Measurements from ENCODE around the gene CALML6. TPM values are rescaled to one million over a fixed set of nuclear protein-coding genes. Genes with fewer than 3 reads are reported as not detected.

The CALML6 gene
- total and polyA plus RNA-seq, 10 of the 15 experiments (the other 5 are each of a cell fraction or from before 2014, with no cell fraction given): 0.07 to 1.3 (median 0.21) TPM; not detected in 5

- ChIA-PET RAD21 (ENCODE audit: unreplicated experiment) (no interaction called here), SMC1A (ENCODE audit: uncharacterized antibody, unreplicated experiment) (no interaction called here), POLR2A (no interaction called here), CTCF (no interaction called here)
- Histone ChIP-seq H3K4me1 (ENCODE audit: control insufficient read depth, insufficient read depth, low read length) (peaks cover 12% of the 10 kb centered on the region), H3K79me2 (ENCODE audit: control insufficient read depth, insufficient read depth, low read length) (no peaks in the 10 kb centered on the region), H4K20me1 (ENCODE audit: control insufficient read depth, insufficient read depth) (no peaks in the 10 kb centered on the region), H3K9me3 (replicated peaks; ENCODE audit: control insufficient read depth, insufficient read depth, low read length) (no peaks in the 10 kb centered on the region), H2AFZ (ENCODE audit: control insufficient read depth, low read depth, low read length) (no peak overlapping the region), H3K27me3 (replicated peaks in 1 of 2; ENCODE audit: control insufficient read depth in 2 of 2, insufficient read depth in 2 of 2, low read length in 1 of 2) (peaks cover 0 to 2% of the 10 kb centered on the region in 2 experiments; a peak in 1 of 4 replicates), H3K4me2 (ENCODE audit: control insufficient read depth, insufficient read depth) (no peak overlapping the region), H3K27ac (ENCODE audit: control insufficient read depth, insufficient read depth) (no peak overlapping the region), H3K4me3 (no peak overlapping the region), H3K36me3 (ENCODE audit: control insufficient read depth in 2 of 2, insufficient read depth in 2 of 2, low read length in 1 of 2) (no peaks in the 10 kb centered on the region), H3K9ac (ENCODE audit: control insufficient read depth, insufficient read depth, low read length) (no peak overlapping the region)
- 50% methylated on average over 20 of the region's 20 CpGs for WGBS (ENCODE audit: insufficient coverage, insufficient replicate concordance, low lambda C conversion rate, missing lambda C conversion rate)
- in situ Hi-C loops (cut with MboI) (no loop called here), intact Hi-C loops (cut with micrococcal nuclease; ENCODE audit: unreplicated experiment) (no loop called here)
- no peak for TF ChIP-seq POLR2A (IDR thresholded peaks at IDR 0.05; ENCODE audit: low read depth, low read length)
- TF ChIP-seq SMAD1 (IDR thresholded peaks at IDR 0.05; ENCODE audit: low read depth, partially characterized antibody): no peak
- no peak for TF ChIP-seq ZNF24 (IDR thresholded peaks at IDR 0.05)
- no peak for TF ChIP-seq LARP7 (IDR thresholded peaks at IDR 0.05)
- TF ChIP-seq CUX1 (IDR thresholded peaks at IDR 0.05; ENCODE audit: insufficient replicate concordance, low read depth, low read length): no peak
- no peak for TF ChIP-seq SREBF1 (IDR thresholded peaks at IDR 0.05; ENCODE audit: low read length)
- TF ChIP-seq IRF4 (IDR thresholded peaks at IDR 0.05; ENCODE audit: low read depth, low read length): no peak
- no peak for TF ChIP-seq ZNF622 (IDR thresholded peaks at IDR 0.05)
- no peak for TF ChIP-seq RFX5 (IDR thresholded peaks at IDR 0.05; ENCODE audit: low read depth, low read length)
- TF ChIP-seq ZNF384 (IDR thresholded peaks at IDR 0.05; ENCODE audit: borderline replicate concordance, low read depth, low read length): no peak
- no peak for TF ChIP-seq PRDM15 (CRISPR knock-in tag; IDR thresholded peaks at IDR 0.05)
- FAIRE-seq (no peak), ATAC-seq (no peak), DNase-seq (ENCODE audit: low read depth, low spot score) (no peak)
- no TSS peak for BruUV-seq (replicated peaks)
These were observed 724 bp upstream of the CALML6 start for GRCh38 chr1:1914101-1914970.

Measured in GM12878 (cell line).